ENCODE data around the gene IFFO2.

IFFO2 gene

GRCh38 chr1:18934205-18935000 is 22.1 kb downstream of the IFFO2 start:
- DNase-seq, result no peak

DNA sequence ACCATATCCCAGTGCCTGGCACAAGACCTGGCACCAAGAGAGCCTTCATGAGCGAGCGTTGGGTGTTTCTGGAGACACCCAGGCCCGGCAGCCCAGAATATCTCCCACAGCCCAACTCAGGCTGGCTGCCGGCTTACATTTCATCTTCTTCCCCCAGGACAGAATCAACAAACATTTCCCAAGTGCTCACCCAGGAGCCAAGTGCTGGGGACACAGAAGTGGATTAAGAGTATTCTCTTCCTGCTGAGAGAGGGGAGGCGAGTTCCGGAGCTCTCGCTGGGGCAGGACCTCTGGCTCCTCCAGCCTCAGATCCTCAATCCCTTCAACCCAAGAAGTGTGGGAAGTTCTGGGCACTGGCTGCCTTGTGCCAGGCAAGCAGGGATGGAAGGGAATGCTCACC is 23.6 kb downstream of the IFFO2 start:
- DNase-seq, result no peak

DNA sequence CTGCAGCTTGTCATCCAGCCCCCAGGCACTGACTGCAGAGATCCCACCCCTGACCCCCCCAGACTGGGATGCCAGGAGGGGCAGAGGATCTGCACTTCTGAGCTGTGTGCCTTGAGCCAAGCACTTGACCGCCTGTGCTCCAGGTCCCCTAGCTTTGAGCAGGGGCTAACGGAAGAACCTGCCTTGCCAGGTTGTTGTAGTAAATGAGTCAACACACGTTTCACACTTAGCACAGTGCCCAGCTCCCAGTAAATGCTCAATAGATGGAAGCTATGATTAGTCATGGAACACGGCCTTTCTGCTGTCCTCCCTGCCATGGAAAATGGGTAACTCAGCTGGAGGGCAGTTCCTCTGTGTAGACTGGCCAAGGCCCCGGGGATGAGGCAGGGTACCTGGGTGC is 24.1 kb downstream of the IFFO2 start:
- DNase-seq, result no peak

DNA sequence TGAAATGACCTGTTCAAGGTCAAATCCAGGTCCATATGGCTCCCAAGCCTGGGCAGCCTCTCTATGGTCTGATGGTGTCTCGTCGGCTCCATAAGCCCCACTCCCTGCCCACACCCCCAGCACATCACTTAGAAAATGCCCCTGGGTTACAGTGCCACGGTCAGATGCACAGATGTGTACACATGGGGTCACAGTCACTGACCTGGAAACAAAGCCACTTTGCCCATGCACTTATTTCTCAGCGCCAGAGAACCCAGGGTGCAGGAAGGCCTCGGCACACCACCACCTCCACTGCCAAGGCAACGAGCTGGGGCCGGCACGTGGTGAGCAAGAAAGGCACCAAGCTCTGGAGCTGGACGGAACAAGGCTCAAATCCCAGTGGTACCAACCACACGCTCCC is 24.7 kb downstream of the IFFO2 start:
- DNase-seq, result no peak

DNA sequence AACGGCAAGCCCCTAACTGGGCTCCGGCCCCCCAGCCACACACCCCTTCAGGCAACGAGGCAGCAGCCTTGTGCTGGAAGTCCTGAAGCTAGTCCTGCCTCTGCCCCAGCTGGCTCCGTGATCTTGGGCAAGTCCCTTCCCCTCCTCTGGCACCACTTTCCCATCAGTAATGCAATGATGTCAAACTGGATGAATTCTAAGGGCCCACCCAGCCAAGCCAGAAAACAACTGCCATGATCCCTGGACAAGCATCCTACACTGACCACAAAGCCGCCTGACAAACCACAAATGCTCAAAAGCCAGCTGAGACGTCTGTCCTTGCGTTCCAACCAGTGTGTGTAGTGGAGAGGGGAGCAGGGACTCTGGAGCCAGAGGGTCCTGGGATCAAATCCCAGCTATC is 26.8 kb downstream of the IFFO2 start:
- no peak for DNase-seq

- DNase-seq, result no peak
These were observed 27.5 kb downstream of the IFFO2 start for GRCh38 chr1:18928985-18929384.

DNA sequence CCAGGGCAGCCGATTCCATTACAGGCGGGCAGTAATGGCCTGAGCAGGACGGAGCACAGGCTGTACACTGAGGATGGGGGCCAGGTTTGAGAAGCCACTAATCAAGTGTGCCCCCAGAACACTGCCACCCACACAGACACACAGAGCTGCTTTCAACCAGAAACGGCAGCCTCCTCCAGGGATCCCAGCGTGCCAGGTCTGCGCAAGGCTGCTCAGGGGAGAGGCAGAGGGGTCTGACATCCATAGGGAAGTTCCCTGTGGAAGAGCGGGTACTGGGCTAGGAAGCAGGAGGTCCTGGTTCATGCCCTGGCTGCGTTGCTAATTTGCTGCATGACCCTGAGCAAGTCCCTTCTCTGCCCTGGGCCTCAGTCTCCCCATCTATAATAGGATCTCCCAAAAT is 28.1 kb downstream of the IFFO2 start:
- no peak for DNase-seq

DNA sequence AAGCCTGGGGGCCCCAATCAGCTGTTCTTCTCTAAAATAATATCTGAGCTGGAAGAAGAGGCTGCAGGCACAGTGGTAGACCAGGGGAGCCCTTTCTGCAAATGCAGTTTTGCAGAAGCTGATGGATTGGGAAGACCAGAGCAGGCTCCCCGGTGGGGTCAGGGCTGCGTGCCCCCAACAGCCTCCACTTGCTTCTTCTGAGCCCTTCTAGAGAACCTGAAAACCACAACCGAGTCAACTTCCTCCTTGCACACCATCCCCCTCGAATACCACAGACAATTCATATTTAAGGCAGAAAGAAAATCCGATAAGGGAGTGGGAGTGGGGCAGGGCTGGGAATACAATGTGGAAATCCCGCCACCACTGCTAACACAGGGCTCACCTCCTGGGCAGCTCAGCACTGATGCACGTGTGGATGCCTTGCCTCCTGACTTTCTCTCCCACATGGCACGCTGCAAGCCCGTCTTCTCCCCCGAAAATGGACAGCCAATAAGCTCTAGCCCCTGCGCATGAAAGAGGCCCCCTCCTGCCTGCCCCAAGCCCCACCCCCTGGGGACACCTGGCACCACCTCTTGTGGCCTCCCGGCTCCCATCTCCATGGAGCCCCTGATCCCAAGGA is 28.7 kb downstream of the IFFO2 start:
- DNase-seq, result peak; percentile 49

DNA sequence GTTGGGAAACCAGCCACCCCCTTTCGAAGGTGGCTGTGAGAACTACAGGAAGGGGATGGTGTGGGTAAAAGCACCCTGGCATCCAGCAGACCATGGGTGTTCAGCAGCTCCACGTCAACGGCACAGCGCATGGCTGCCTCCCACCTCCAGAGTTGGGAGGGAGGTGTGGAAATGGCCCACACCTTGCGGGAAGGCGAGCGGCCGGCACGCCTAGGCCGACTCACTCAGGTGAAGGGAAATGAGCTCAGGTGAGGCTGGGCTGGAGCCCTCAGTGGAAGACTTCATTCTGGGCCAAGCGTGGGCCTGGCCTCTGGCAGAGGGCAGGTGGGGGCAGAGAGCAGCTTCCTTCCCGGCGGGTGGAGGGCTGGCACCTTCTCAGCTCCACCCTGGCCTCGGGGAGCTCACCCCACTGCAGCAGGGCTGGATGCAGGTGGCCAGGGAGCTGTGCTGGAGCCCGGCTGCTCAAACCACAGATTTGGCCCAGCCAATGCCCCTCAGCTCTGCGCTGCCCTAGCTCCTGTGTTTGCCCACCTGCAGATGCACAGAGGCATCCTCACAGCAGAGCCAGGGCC is 29.3 kb downstream of the IFFO2 start:
- DNase-seq, result peak; percentile 27

DNA sequence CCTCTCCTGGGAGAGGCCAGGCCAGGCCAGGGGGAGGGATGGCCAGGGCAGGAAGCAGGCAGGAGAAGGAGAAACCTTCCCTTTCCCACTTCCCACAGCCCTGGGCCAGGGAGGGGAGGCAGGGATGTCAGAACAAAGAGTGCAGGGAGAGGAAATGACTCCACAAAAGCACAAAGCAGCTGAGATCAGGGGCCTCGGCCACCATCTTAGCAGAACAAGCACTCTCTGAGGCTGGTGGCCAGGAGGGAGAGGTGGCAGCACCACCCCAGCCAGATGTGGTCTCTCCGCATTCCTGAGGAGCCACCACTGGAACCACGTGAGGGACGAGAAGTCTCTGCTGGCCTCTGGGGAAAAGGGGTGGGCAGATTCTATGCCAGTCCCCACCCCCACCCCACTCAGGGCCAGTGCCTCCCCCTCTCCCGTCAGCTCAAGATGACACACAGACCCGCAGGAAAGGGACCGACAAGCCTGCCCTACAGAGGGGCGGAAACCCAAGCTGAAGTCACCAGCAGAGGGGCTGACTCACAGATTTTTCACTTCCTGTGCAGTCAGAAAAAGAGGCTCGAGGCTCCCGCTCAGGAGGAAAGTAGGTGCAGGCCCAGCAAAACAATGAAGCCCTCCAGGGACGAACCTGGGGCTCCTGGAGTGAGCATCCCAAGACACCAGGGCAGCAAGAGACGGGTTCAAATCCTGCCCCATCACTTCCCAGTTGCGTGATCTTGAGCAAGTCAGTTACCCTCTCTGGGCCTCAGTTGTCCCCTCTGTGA is 30.0 kb downstream of the IFFO2 start:
- DNase-seq, result peak; percentile 86

DNA sequence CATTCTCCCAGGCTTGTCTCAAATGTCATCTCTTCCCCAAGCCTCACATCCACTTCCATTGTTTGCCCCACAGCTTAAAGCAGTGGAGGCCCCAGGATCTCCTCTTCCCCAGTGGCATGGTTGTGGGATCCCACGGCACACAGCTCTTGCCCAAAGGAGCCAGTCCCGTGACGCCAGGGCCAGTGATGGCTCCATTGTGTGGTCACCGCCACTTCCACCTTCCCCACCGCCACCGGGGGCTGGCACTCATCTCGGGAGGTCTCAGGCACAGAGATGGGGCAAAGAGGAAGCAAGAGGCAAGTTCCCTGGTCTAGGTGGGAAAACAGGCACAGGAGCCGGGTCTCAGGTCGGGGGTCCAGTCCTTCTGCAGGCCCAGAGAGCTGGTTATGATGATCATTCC is 31.2 kb downstream of the IFFO2 start:
- DNase-seq, result no peak

GRCh38 chr1:18924221-18924691 is 32.2 kb downstream of the IFFO2 start:
- DNase-seq, result no peak

DNA sequence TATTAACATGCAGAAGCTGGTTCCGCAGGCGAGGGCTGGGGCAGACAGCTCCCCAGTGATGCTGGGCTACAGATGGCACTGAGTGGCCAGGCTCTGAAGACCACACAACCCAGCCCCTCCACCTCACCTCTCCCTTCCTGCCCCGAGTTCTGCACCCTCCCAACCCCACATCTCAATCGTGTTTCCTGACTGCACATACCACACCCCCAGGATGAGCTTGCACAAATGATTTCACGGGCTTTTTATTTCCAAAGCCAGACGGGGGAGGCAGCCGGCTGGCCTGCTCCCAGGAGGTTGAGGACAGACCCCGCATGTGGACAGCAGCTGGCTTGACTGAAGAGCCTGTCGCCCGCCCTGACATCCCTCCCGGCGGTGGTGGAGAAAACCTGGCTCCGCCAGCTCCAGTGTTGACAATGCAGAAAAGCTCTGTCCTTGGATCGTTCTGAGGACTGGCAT is 32.7 kb downstream of the IFFO2 start:
- DNase-seq, result peak; percentile 19

DNA sequence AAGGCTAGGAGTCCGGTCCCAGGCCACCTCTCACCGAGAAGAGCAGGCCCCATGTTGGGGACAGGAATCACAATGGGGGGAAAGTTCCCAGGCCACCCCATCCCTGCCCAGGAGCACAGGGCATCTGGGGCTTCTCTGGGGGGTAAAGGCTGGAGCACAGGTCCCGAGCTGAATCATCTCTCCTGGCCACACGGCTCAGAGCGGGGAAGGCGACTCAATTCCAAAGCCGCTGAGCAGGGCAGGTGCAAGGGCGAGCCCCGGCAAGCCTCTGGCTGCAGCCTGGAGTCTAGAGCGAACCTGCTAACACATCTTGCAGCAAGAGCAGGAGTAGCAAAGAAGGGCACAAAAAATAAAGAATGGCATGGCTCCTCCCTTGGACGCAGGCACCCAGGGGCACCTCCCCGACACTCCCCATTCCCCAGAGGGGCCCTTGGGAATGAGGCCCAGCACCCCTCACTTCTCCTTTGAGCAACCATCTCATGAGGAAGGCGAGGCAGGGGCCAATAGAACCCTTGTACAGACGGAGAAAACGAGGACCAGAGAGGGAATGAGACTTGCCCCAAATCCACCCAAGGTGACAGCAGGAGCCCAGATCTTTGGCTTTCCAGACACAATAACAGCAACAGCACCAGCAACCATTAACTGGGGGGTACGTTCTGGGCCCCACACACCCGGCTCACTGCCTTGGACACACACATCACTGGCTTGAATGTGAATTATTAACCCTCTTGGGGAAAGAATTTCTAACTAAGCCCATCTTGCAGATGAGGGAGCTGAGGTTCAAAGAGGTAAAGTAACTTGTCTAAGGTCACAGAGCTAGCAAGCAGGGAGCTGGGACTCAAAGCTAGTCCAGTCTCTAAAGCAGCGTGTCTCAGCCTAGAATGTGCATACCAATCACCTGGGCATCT is 33.4 kb downstream of the IFFO2 start:
- DNase-seq, result no peak

- DNase-seq, result no peak
These were observed 34.2 kb downstream of the IFFO2 start for GRCh38 chr1:18922319-18922726.

- no peak for DNase-seq
These were observed 34.8 kb downstream of the IFFO2 start for GRCh38 chr1:18921516-18922251.

DNA sequence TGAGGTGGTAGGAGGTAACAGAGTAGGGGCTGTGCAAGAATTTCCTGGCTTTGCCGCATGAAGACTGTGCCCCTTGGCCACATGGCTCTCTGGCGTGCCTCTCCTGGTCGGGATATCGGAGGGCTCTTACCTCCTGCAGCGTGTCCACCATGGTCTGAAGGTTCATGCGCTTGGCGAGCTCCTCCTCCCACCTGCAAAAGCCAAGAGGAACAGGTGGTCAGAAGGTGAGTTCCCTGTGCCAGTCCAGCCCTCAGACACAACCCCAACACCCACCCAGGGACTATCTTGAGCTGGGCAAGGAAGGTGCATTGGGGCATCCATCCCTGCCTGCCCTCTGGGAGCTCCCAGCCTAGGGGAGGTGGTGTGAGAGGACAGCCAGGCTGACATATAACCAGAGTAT is 35.5 kb downstream of the IFFO2 start:
- DNase-seq, result no peak

DNA sequence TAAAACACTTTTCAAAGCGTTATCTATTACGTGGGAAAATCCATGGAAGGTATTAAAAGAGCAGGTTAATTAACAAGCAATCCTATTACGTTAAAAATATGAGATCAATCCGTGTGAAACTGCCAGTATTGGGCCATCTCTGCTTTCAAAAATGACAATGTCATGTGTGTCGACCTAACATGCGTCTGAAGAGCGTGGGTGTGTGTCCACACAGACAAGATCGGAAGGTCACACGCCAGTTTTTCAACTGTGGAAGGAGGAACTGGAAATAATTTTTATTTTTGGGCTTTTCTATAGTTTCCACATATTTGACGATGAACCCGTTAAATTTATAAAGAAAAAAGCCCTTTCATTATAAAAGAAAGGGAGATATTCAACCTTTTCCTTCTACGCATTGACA is 36.5 kb downstream of the IFFO2 start:
- no peak for DNase-seq

GRCh38 chr1:18919197-18919905 is 37.1 kb downstream of the IFFO2 start:
- DNase-seq, result no peak

- DNase-seq, result no peak
These were observed 38.1 kb downstream of the IFFO2 start for GRCh38 chr1:18918417-18918816.

Measured in activated gamma-delta T cell treated with Interleukin-2 at 50 U/mL for 16 hours (primary cell).